GM12878 (cell line): Measurements from ENCODE around the gene PIGU. TPM values are rescaled to one million over a fixed set of nuclear protein-coding genes. Genes with fewer than 3 reads are reported as not detected.

Experiments used
- CEBPB ChIP-seq, 2 experiments: fragments of 150-350 bp in 1 of 2; IDR thresholded peaks; 2 replicates each; pipeline ENCODE4 v1.6.1; 2012 to 2014; ENCODE audit warnings: low read depth in 2 of 2, low read length in 2 of 2, borderline replicate concordance in 1 of 2, inconsistent platforms in 1 of 2
- CREM ChIP-seq: IDR thresholded peaks from 2 replicates; pipeline ENCODE4 v1.6.1; 2014; ENCODE audit warnings: antibody characterized with exemption, low read depth
- CUX1 ChIP-seq: IDR thresholded peaks from 2 replicates; pipeline ENCODE4 v1.6.1; 2012; ENCODE audit warnings: improper control_type of control experiment, low read depth, low read length; ENCODE audit not compliant: insufficient replicate concordance
- E2F4 ChIP-seq: IDR thresholded peaks from 2 replicates; pipeline ENCODE4 v1.6.1; 2012; ENCODE audit warnings: low read depth, low read length, improper control_type of control experiment
- ESRRA ChIP-seq: IDR thresholded peaks from 2 replicates; pipeline ENCODE4 v1.6.1; 2012; ENCODE audit warnings: mild to moderate bottlenecking, low read length, improper control_type of control experiment
- HDAC2 ChIP-seq: fragments of 200-600 bp; sonication (generic); IDR thresholded peaks from 2 replicates; pipeline ENCODE4 v1.6.1; 2017
- HDAC6 ChIP-seq: fragments of 200-600 bp; sonication (generic); IDR thresholded peaks from one replicate; pipeline ENCODE4 v1.8.0; 2017; ENCODE audit warnings: antibody characterized with exemption; ENCODE audit not compliant: unreplicated experiment
- HSF1 ChIP-seq: fragments of 150-350 bp; IDR thresholded peaks from 2 replicates; pipeline ENCODE4 v1.6.1; 2014; ENCODE audit warnings: mild to moderate bottlenecking, low read depth, low read length
- IKZF2 ChIP-seq, 2 experiments: fragments of 450-650 bp; IDR thresholded peaks; 2 replicates each; pipeline ENCODE4 v1.6.1; 2017; ENCODE audit warnings: mild to moderate bottlenecking in 2 of 2, moderate library complexity in 2 of 2
- MEF2B ChIP-seq: fragments of 450-650 bp; IDR thresholded peaks from 2 replicates; pipeline ENCODE4 v1.6.1; 2018; ENCODE audit warnings: mild to moderate bottlenecking, moderate library complexity; ENCODE audit not compliant: partially characterized antibody, poor library complexity, severe bottlenecking
- NFIC ChIP-seq: IDR thresholded peaks from 2 replicates; pipeline ENCODE4 v1.6.1; 2012; ENCODE audit warnings: low read depth, mild to moderate bottlenecking, inconsistent platforms, low read length, moderate library complexity
- NR2F1 ChIP-seq: fragments of 450-650 bp; conservative IDR thresholded peaks from 2 replicates; pipeline ENCODE4 v1.6.1; 2017; ENCODE audit warnings: mild to moderate bottlenecking
- RELA ChIP-seq: fragments of 450-650 bp; IDR thresholded peaks from 2 replicates; pipeline ENCODE4 v1.8.0; 2014; ENCODE audit warnings: borderline replicate concordance; ENCODE audit not compliant: partially characterized antibody
- SMAD1 ChIP-seq: fragments of 450-650 bp; IDR thresholded peaks from 2 replicates; pipeline ENCODE4 v1.6.1; 2018; ENCODE audit warnings: mild to moderate bottlenecking, low read depth; ENCODE audit not compliant: partially characterized antibody
- SMC3 ChIP-seq: IDR thresholded peaks from 2 replicates; pipeline ENCODE4 v1.6.1; 2011; ENCODE audit warnings: low read length, improper control_type of control experiment, borderline replicate concordance
- STAT3 ChIP-seq: IDR thresholded peaks from 2 replicates; pipeline ENCODE4 v1.6.1; 2011; ENCODE audit warnings: low read depth, low read length, improper control_type of control experiment
- SUZ12 ChIP-seq: fragments of 200-600 bp; sonication (generic); IDR thresholded peaks from one replicate; pipeline ENCODE4 v1.6.1; 2018; ENCODE audit warnings: antibody characterized with exemption, mild to moderate bottlenecking; ENCODE audit not compliant: unreplicated experiment
- TBL1XR1 ChIP-seq: IDR thresholded peaks from 2 replicates; pipeline ENCODE4 v1.6.1; 2012; ENCODE audit warnings: low read depth, low read length, improper control_type of control experiment
- USF1 ChIP-seq: IDR thresholded peaks from 2 replicates; pipeline ENCODE4 v1.6.1; 2011; ENCODE audit warnings: borderline replicate concordance, low read depth, mild to moderate bottlenecking, moderate library complexity, mixed read lengths, low read length; ENCODE audit not compliant: insufficient read depth; ENCODE audit errors: extremely low read length
- WRNIP1 ChIP-seq: IDR thresholded peaks from 2 replicates; pipeline ENCODE4 v1.6.1; 2011; ENCODE audit warnings: low read depth, low read length, improper control_type of control experiment, borderline replicate concordance
- polyA plus RNA-seq, 11 experiments: library from polyadenylated mRNA; depleted of rRNA in 4 of 11; unstranded in 6 of 11; stranded (reverse) in 5 of 11; fragments of >200 nt; fragmentation: Nextera tagmentation in 4 of 11; fragmentation: Illumina TruSeq in 1 of 11; extraction: Ambion mirVana in 4 of 11; extraction: Trizol in 1 of 11; gene quantifications; 1 replicate in 1 of 11; 2 replicates in 10 of 11; pipeline versions ENCODE4 v1.2.1 to v1.2.3, GENCODE V29; 2011 to 2016; ENCODE audit warnings: inconsistent platforms in 2 of 11, missing spikeins in 2 of 11, low read depth in 1 of 11
- total RNA-seq, 4 experiments: library from RNA; depleted of rRNA in 3 of 4; stranded (reverse); fragments of >200 nt in 3 of 4; fragmentation: Illumina TruSeq in 1 of 4; extraction: Trizol in 1 of 4; gene quantifications; 2 replicates each; pipeline versions ENCODE4 v1.2.1 to v1.2.3, GENCODE V29; 2013 to 2021

PIGU gene
- total and polyA plus RNA-seq, 10 of the 15 experiments (the other 5 are each of a cell fraction or from before 2014, with no cell fraction given) = 4.1 to 88.2 (median 25.0) TPM

GRCh38 chr20:34515484-34516246, 161.2 kb downstream of the PIGU start (continued):
- 0 out of 2 replicates have a peak, but pooled peaks have one; percentile 3 for TF ChIP-seq CREM
- TF ChIP-seq STAT3 = no peak
- peak; percentile 54; the same call in 1 of the 2 replicates for TF ChIP-seq HDAC2
- no peak for TF ChIP-seq HSF1
- TF ChIP-seq WRNIP1 = no peak
- no peak for TF ChIP-seq NFIC
- TF ChIP-seq USF1 = no peak
- TF ChIP-seq IKZF2 (IDR thresholded peaks at IDR 0.05) = peak; percentile 96 to 98
- no peak for TF ChIP-seq TBL1XR1
- no peak for TF ChIP-seq SMC3
- TF ChIP-seq E2F4 = no peak
- peak; percentile 7 for TF ChIP-seq RELA
- no peak for TF ChIP-seq CEBPB (IDR thresholded peaks at IDR 0.05; ENCODE audit: borderline replicate concordance in 1 of 2, low read depth in 2 of 2, low read length in 2 of 2)
- TF ChIP-seq NR2F1 = no peak
- TF ChIP-seq SMAD1 = no peak
- no peak for TF ChIP-seq HDAC6
- TF ChIP-seq SUZ12 = no peak
- TF ChIP-seq CUX1 = no peak
- no peak for TF ChIP-seq MEF2B
- no peak for TF ChIP-seq ESRRA
